Muscle layer of colon (tissue), 2 donors: Measurements from ENCODE around the gene CLDN2.

ENCODE experiments used
- H3K27ac ChIP-seq: one replicate; pipeline ENCODE4 v1.7.0; 2013; ENCODE audit warnings: low read depth, mild to moderate bottlenecking, low read length, moderate library complexity
- H3K27me3 ChIP-seq, 2 donors: one replicate each; pipeline ENCODE4 v1.7.0; 2013; ENCODE audit warnings: low read length in 2 of 2, mild to moderate bottlenecking in 2 of 2; ENCODE audit not compliant: insufficient read depth in 2 of 2, control insufficient read depth in 1 of 2
- H3K36me3 ChIP-seq: one replicate; pipeline ENCODE4 v1.7.0; 2013; ENCODE audit warnings: mild to moderate bottlenecking, low read length; ENCODE audit not compliant: insufficient read depth
- H3K4me1 ChIP-seq: one replicate; pipeline ENCODE4 v1.7.0; 2013; ENCODE audit warnings: mild to moderate bottlenecking, low read length; ENCODE audit not compliant: insufficient read depth
- H3K4me3 ChIP-seq, 2 donors: one replicate each; pipeline ENCODE4 v1.7.0; 2013; ENCODE audit warnings: low read length in 2 of 2, low read depth in 1 of 2, mild to moderate bottlenecking in 1 of 2, moderate library complexity in 1 of 2
- H3K9ac ChIP-seq: one replicate; pipeline ENCODE4 v1.7.0; 2013; ENCODE audit warnings: low read length
- H3K9me3 ChIP-seq: one replicate; pipeline ENCODE4 v1.7.0; 2013; ENCODE audit warnings: mild to moderate bottlenecking, low read length
- donor health status: abdominal sarcoma.
- donor health status: Adenocarcinoma of cecum.

The CLDN2 gene

DNA sequence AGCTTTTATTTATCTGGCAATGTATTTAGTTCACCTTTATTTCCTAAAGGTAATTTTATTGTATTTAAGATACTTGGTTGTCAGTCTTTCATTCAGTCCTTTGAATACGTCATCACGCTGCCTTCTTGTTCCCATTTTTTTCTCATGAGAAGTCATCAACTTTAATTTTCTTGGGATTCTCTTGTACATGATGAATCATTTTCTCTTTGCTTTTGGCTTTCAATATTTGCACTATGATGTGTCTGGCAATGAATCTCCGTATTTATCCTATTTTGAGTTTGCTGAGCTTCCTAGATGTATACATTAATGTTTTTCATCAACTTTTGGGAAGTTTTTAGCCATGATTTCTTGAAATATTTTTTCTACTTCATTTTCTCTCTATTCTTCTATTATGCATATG lies 28.4 kb downstream of the CLDN2 start:
- no peaks in the 10 kb centered on the region for H3K4me1 ChIP-seq
- no peak overlapping the region for H3K4me3 ChIP-seq
- no peak overlapping the region for H3K9ac ChIP-seq
- no peak overlapping the region for H3K27ac ChIP-seq
- H3K27me3 ChIP-seq, result no peaks in the 10 kb centered on the region
- no peaks in the 10 kb centered on the region for H3K36me3 ChIP-seq
- no peaks in the 10 kb centered on the region for H3K9me3 ChIP-seq

DNA sequence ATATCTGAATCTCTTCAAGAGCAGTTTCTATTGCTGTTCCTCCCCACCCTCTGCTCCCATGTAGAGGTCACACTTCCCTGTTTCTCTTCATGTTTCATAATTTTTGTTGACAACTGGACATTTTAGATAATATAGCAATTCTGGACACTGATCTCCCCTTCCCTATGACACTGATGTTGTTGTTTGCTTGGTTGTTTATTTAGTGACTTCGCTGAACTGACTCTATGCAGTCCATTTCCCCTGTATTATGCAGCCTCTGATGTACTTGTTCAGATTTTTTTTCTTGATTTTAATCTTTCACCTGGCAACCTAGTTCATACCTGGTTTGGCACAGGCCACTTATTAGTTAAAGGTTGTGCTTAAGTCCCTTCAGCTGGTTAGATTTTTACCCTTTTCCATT lies 29.2 kb downstream of the CLDN2 start:
- Histone ChIP-seq H3K36me3 (no peaks in the 10 kb centered on the region), H3K9ac (no peak overlapping the region), H3K4me3 (no peak overlapping the region), H3K27ac (no peak overlapping the region), H3K4me1 (no peaks in the 10 kb centered on the region), H3K9me3 (no peaks in the 10 kb centered on the region), H3K27me3 (no peaks in the 10 kb centered on the region)

DNA sequence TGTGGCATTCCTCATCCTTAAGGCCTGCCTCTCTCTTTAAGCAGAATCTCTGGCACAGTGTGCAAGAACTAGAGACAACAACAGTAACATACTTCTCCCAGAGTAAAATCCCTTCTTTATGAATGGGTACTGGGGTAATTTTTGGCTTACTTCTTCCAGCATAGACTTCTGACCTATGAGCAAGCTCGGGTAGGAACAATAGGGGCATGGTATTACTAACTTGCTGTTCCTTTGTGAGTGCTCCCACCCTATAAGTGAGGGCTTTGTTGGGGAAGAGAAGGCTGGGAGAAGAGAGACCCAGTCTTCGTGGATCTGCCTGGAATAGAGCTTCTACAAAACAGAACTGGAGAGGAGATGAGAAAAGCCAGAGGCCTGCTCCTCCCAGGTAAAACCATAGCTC lies 30.2 kb downstream of the CLDN2 start:
- no peak overlapping the region for H3K4me3 ChIP-seq
- H3K27ac ChIP-seq, result no peak overlapping the region
- no peaks in the 10 kb centered on the region for H3K27me3 ChIP-seq
- H3K4me1 ChIP-seq, result no peaks in the 10 kb centered on the region
- H3K9ac ChIP-seq, result no peak overlapping the region
- no peaks in the 10 kb centered on the region for H3K9me3 ChIP-seq
- H3K36me3 ChIP-seq, result no peaks in the 10 kb centered on the region

DNA sequence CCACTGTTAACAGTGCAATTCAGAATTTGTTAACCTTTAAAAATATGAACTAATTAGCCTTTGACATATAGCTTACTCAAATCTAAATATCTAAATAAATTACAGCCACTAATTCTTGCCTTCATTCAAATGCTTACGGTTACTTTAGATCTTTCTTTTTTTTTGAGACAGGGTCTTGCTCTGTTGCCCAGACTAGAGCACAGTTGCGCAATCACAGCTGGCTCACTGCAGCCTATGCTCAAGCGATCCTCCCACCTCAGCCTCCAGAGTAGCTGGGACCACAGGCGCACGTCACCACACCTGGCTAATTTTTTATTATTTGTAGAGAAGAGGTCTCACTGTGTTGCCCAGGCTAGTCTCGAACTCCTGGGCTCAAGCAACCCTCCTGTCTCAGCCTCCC lies 31.0 kb downstream of the CLDN2 start:
- Histone ChIP-seq H3K4me1 (no peaks in the 10 kb centered on the region), H3K9me3 (no peaks in the 10 kb centered on the region), H3K4me3 (no peak overlapping the region), H3K9ac (no peak overlapping the region), H3K36me3 (peaks cover 3% of the 10 kb centered on the region), H3K27ac (no peak overlapping the region), H3K27me3 (no peaks in the 10 kb centered on the region)

DNA sequence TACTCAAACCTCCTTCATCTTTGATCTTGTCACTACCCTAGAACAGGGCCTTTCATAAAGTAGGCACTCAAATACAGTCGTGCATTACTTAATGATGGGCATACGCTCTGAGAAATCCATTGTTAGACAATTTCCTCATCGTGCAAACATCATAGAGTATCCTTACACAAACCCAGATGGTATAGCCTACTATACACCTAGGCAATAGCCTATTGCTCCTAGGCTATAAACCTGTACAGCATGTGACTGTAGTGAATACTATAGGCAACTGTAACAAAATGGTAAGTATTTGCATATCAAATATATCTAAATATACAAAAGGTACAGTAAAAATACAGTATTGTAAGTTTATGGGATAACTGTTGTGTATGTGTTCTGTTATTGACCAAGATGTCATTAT lies 31.9 kb downstream of the CLDN2 start:
- no peak overlapping the region for H3K9ac ChIP-seq
- H3K27me3 ChIP-seq, result no peaks in the 10 kb centered on the region
- no peak overlapping the region for H3K27ac ChIP-seq
- no peaks in the 10 kb centered on the region for H3K4me1 ChIP-seq
- peaks cover 3% of the 10 kb centered on the region for H3K36me3 ChIP-seq
- H3K4me3 ChIP-seq, result no peak overlapping the region
- H3K9me3 ChIP-seq, result no peaks in the 10 kb centered on the region

DNA sequence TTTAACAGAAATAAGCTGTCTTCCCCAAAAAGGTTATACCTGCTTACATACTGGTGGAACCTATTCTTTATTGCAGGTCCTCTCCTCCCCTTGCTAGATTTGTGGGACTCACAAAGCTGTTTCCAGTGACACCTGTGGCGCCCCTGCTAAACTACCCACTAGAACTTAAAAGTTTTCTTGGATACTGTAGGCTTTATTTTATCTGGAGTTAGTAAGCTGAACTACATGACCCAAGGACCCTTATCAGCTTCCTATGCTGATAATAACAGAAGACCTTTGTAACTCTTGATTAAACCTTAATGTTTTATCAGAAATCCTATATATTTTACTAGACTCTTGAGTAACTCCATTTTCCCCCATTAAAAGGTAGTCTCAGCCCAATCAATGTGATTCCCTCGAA lies 32.3 kb downstream of the CLDN2 start:
- H3K4me1 ChIP-seq, result no peaks in the 10 kb centered on the region
- H3K9me3 ChIP-seq, result no peaks in the 10 kb centered on the region
- no peaks in the 10 kb centered on the region for H3K27me3 ChIP-seq
- no peak overlapping the region for H3K27ac ChIP-seq
- no peak overlapping the region for H3K4me3 ChIP-seq
- H3K9ac ChIP-seq, result no peak overlapping the region
- peaks cover 3% of the 10 kb centered on the region for H3K36me3 ChIP-seq

DNA sequence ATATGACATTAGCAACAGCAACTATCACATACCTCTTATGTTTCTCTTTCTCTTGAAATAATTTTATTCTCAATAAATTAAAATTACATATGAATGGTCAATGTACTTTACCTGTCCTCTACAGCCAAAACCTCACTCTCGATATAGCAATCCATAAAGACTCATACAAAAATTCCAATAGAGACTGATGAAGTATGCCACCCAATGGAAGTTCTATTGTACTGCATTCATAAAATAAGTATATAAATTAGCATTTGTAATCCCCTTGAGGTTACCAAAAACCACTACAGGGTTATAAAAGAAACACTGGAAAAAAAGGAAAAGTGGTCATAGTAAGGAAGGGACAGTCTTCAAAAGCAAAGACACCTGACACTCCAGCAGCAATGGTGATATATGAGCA lies 32.8 kb downstream of the CLDN2 start:
- Histone ChIP-seq H3K27me3 (no peaks in the 10 kb centered on the region), H3K4me3 (no peak overlapping the region), H3K9me3 (no peaks in the 10 kb centered on the region), H3K4me1 (no peaks in the 10 kb centered on the region), H3K36me3 (peaks cover 3% of the 10 kb centered on the region), H3K27ac (no peak overlapping the region), H3K9ac (no peak overlapping the region)

DNA sequence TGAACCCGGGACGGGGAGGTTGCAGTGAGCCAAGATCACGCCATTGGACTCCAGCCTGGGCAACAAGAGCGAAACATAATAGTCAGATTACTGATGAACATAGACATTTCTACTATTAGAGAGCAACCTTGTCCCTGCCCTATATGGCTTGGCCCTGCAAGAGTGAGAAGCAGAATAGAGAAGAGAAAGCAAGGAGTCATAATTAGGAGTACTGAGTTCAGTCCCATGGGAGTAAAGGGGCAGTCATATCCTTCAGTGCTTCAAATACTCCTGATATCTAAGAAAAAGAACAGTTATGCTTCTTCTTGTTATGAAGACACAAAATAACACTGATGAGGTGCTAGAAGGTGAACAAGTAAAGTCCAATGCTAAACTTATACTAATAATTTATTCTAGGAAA lies 33.8 kb downstream of the CLDN2 start:
- Histone ChIP-seq H3K36me3 (peaks cover 3% of the 10 kb centered on the region), H3K9ac (no peak overlapping the region), H3K4me1 (no peaks in the 10 kb centered on the region), H3K9me3 (no peaks in the 10 kb centered on the region), H3K4me3 (no peak overlapping the region), H3K27me3 (no peaks in the 10 kb centered on the region), H3K27ac (no peak overlapping the region)

DNA sequence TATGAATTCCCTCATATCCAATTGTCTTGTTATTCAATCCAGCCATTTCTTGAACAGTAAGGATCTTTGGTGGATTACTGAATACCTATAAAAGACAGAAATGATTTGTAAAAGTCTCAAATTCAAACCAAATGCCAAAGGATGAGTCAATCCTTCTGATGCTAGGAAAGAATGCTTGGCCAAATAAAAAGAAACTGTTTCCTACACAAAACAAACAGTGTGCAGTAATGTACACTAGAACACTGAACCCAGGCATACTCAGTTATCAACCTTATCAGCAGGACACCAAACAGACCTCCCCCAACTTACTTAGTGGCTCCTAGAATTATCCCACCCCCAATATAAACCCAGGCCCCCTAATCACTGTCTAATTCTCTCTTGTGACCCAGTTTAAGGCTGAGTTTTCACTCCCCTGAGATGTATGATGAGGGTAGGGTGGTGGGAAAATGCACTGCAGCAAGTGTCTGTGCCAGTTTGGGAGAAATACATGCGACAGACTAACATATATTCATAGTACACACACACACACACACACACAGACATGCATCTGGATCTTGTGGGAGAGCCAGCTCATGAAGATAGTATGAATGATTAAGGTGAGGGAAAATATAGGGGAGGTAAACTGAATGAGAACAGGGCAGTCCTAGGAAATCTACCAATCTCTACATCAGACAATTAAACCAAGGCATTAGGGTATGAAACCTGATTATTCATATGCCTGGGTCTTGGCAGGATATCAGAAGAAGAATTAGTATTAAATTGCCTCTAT lies 35.0 kb downstream of the CLDN2 start:
- no peak overlapping the region for H3K27ac ChIP-seq
- H3K9ac ChIP-seq, result no peak overlapping the region
- H3K9me3 ChIP-seq, result no peaks in the 10 kb centered on the region
- H3K4me3 ChIP-seq, result no peak overlapping the region
- no peaks in the 10 kb centered on the region for H3K4me1 ChIP-seq
- H3K36me3 ChIP-seq, result peaks cover 3% of the 10 kb centered on the region
- H3K27me3 ChIP-seq, result no peaks in the 10 kb centered on the region

DNA sequence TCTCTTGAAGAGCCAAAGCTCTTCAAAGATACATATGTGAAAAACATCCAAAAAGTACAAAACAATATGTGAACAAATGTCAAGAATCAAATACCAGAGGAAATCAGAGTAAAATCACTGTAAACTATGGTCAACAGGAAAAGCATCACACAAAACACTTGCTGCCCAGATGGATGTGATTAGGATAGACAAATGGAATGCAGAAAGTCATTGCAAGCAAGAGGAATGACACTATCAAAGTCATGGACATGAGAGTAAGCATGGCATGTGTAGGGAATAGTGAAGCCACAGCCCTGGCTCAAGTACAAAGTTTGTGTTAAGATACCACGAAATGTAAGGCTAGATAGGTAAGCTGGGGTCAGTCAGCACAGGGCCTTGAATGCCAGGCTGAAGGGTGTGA lies 37.7 kb downstream of the CLDN2 start:
- H3K36me3 ChIP-seq, result peaks cover 3% of the 10 kb centered on the region
- no peaks in the 10 kb centered on the region for H3K27me3 ChIP-seq
- H3K9me3 ChIP-seq, result no peaks in the 10 kb centered on the region
- H3K27ac ChIP-seq, result no peak overlapping the region
- H3K9ac ChIP-seq, result no peak overlapping the region
- no peak overlapping the region for H3K4me3 ChIP-seq
- H3K4me1 ChIP-seq, result no peaks in the 10 kb centered on the region

DNA sequence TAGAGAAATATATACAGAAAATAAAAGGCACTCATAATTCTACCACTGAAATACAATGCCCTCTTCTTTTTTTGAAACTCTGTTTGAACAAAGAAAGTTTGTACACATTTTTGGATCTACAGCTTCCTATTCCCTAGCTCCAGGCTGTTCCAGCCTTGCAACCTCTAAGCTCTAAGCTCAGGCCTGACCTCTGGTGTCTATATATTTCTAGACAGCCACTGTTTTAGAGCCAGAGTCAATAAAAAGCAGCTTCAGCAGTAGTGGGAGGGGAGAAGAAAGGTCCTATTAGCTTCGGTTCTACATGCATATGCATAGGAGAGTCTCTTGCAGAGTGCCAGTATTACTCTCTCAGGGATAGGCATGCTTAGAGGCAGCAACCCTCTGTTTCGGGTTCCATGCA lies 39.7 kb downstream of the CLDN2 start:
- H3K4me1 ChIP-seq, result no peaks in the 10 kb centered on the region
- no peak overlapping the region for H3K27ac ChIP-seq
- H3K4me3 ChIP-seq, result no peak overlapping the region
- peaks cover 3% of the 10 kb centered on the region for H3K36me3 ChIP-seq
- H3K9me3 ChIP-seq, result no peaks in the 10 kb centered on the region
- H3K9ac ChIP-seq, result no peak overlapping the region
- no peaks in the 10 kb centered on the region for H3K27me3 ChIP-seq

DNA sequence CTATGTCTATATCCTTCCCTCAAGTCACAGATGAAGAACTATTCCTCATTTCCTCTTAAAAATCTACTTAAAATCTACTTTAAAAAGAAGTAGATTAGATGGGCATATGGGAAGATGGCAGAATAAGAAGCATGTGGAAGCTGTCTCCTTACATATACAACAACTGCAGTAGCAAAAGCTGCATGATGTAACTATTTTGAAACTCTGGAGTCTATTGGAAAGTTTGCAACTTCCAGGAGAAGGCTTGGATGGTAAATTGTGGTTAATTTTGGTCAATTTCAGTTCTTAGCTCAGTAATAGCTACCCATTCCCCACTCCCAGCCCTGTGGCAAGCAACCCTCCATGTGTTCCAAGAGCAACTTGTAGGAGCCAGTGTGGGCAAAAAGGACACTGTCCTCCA lies 42.9 kb downstream of the CLDN2 start:
- Histone ChIP-seq H3K4me1 (no peaks in the 10 kb centered on the region), H3K9ac (no peak overlapping the region), H3K36me3 (no peaks in the 10 kb centered on the region), H3K9me3 (no peaks in the 10 kb centered on the region), H3K27ac (no peak overlapping the region), H3K27me3 (no peaks in the 10 kb centered on the region), H3K4me3 (no peak overlapping the region)
